Gastrocnemius medialis (tissue), 4 donors: Measurements from ENCODE around the gene NUDCD3.

Experiments
- POLR2A ChIP-seq, 2 donors: fragments of 450-650 bp; IDR thresholded peaks; one replicate each; pipeline ENCODE4 v1.6.1; 2017; ENCODE audit warnings: antibody characterized with exemption in 2 of 2, mild to moderate bottlenecking in 2 of 2, moderate library complexity in 2 of 2
- TF ChIP-seq, protein P1 (sequence below), 5 experiments: fragments of 450-650 bp in 3 of 5; fragments of 200-600 bp in 2 of 5; sonication (generic) in 2 of 5; IDR thresholded peaks in 4 of 5; conservative IDR thresholded peaks in 1 of 5; 1 replicate in 4 of 5; 2 replicates in 1 of 5; pipeline ENCODE4 v1.5.1; 2016 to 2019; ENCODE audit warnings: antibody characterized with exemption in 5 of 5, mild to moderate bottlenecking in 3 of 5, moderate library complexity in 3 of 5

DNA sequence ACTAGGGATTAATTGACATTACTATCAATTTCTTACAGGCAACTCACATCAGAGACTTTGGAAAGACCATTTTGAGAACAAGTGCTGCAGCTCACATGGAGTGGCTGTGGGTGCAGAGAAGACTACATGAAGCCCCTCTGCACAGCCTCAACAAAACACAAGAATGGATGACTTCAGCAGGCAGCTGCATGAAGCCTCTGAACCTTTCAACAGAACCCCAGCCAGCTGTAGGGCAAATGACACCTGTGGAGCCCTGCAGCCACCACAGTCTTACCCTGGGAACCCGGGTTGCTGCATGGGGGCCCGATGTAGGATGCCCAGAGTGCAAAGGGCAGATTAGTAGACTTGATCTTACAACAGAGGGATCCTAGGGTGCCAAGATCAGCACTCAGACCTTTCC lies 103.1 kb downstream of the NUDCD3 start:
- TF ChIP-seq, protein P1, sequence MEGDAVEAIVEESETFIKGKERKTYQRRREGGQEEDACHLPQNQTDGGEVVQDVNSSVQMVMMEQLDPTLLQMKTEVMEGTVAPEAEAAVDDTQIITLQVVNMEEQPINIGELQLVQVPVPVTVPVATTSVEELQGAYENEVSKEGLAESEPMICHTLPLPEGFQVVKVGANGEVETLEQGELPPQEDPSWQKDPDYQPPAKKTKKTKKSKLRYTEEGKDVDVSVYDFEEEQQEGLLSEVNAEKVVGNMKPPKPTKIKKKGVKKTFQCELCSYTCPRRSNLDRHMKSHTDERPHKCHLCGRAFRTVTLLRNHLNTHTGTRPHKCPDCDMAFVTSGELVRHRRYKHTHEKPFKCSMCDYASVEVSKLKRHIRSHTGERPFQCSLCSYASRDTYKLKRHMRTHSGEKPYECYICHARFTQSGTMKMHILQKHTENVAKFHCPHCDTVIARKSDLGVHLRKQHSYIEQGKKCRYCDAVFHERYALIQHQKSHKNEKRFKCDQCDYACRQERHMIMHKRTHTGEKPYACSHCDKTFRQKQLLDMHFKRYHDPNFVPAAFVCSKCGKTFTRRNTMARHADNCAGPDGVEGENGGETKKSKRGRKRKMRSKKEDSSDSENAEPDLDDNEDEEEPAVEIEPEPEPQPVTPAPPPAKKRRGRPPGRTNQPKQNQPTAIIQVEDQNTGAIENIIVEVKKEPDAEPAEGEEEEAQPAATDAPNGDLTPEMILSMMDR (IDR thresholded peaks at IDR 0.05 in 4 of 5, conservative IDR thresholded peaks at IDR 0.05 in 1 of 5), result no peak
- no peak for TF ChIP-seq POLR2A (IDR thresholded peaks at IDR 0.05)
